CD4-positive, alpha-beta T cell (primary cell): Measurements from ENCODE around the gene SYNGR3. TPM values are rescaled to one million over a fixed set of nuclear protein-coding genes. Genes with fewer than 3 reads are reported as not detected.
A peak's percentile ranks its signal among the peaks of the same experiment; 100 is the strongest.

Source experiments
- ATAC-seq: fragments of 200-7000 bp; cut with Tn5 transposase; one replicate; pipeline ENCODE4 v1.10.0; 2022; ENCODE audit warnings: mild to moderate bottlenecking; ENCODE audit not compliant: poor library complexity
- CTCF ChIA-PET: fragments of 350-600 bp; sonication (Branson Sonifier 250); formaldehyde crosslinking; loops from one replicate; lab custom pipeline; 2021; ENCODE audit warnings: antibody characterized with exemption, inconsistent platforms; lab: Charles Lee
- POLR2A ChIA-PET: fragments of 350-600 bp; sonication (Branson Sonifier 250); formaldehyde crosslinking; loops from one replicate; lab custom pipeline; 2021; ENCODE audit warnings: antibody characterized with exemption, inconsistent platforms; lab: Charles Lee
- DNase-seq, 14 experiments: peaks; one replicate each; pipeline ENCODE4 v3.0.0-alpha.2; 2013 to 2020; ENCODE audit warnings: mixed read lengths in 2 of 14
- H3K27ac ChIP-seq, 2 donors: one replicate each; pipeline versions ENCODE4 v1.5.1 to v1.7.0; 2013; ENCODE audit warnings: low read length in 2 of 2, low read depth in 1 of 2, mild to moderate bottlenecking in 1 of 2
- H3K27me3 ChIP-seq, 2 experiments: 1 replicate in 1 of 2; 2 replicates in 1 of 2; pipeline versions ENCODE4 v1.6.1 to v1.7.0; 2013; ENCODE audit warnings: low read length in 2 of 2, control low read depth in 1 of 2, mild to moderate bottlenecking in 1 of 2, moderate library complexity in 1 of 2; ENCODE audit not compliant: insufficient read depth in 2 of 2, control insufficient read depth in 1 of 2
- H3K36me3 ChIP-seq: one replicate; pipeline ENCODE4 v1.6.1; 2013; ENCODE audit warnings: low read length, control low read depth; ENCODE audit not compliant: insufficient read depth
- H3K4me1 ChIP-seq: one replicate; pipeline ENCODE4 v1.6.1; 2013; ENCODE audit warnings: low read length, control low read depth; ENCODE audit not compliant: insufficient read depth
- H3K4me3 ChIP-seq: one replicate; pipeline ENCODE4 v1.5.1; 2013; ENCODE audit warnings: mild to moderate bottlenecking, low read length, moderate library complexity
- H3K9me3 ChIP-seq, 2 experiments: 1 replicate in 1 of 2; 2 replicates in 1 of 2; pipeline versions ENCODE4 v1.6.1 to v1.7.0; 2013; ENCODE audit warnings: low read length in 2 of 2, mild to moderate bottlenecking in 2 of 2, control low read depth in 1 of 2, moderate library complexity in 1 of 2; ENCODE audit not compliant: control insufficient read depth in 1 of 2, insufficient read depth in 1 of 2
- H3K27ac Mint-ChIP-seq: one replicate; pipeline ENCODE4 v1.8.0; 2020; ENCODE audit warnings: mixed read lengths
- H3K27me3 Mint-ChIP-seq: one replicate; pipeline ENCODE4 v1.8.0; 2021; ENCODE audit warnings: mixed read lengths
- H3K36me3 Mint-ChIP-seq: one replicate; pipeline ENCODE4 v1.8.0; 2021; ENCODE audit warnings: low read depth, mixed read lengths
- H3K4me1 Mint-ChIP-seq: one replicate; pipeline ENCODE4 v1.8.0; 2021; ENCODE audit warnings: low read depth, mixed read lengths
- H3K4me3 Mint-ChIP-seq: one replicate; pipeline ENCODE4 v1.8.0; 2020; ENCODE audit warnings: mild to moderate bottlenecking, mixed read lengths
- H3K9me3 Mint-ChIP-seq: one replicate; pipeline ENCODE4 v1.8.0; 2020; ENCODE audit warnings: mixed read lengths
- intact Hi-C, 2 experiments: fragments of 100-400 bp; cut with DNase I in 1 of 2; cut with micrococcal nuclease in 1 of 2; formaldehyde crosslinking; loops; one replicate each; pipeline versions ENCODE4 v1.15.1 to v1.9.0; 2023 to 2025; cut with DNase I, micrococcal nuclease
- total RNA-seq, 174 experiments: library from RNA in 2 of 174; stranded (reverse) in 2 of 174; gene quantifications; one replicate each; pipeline ENCODE4 v1.2.3 and lab custom pipeline; 2021 to 2026
- TF ChIP-seq, protein P1 (sequence below): fragments of 200-600 bp; IDR thresholded peaks from one replicate; pipeline ENCODE4 v1.8.0; 2022; ENCODE audit warnings: antibody characterized with exemption, mild to moderate bottlenecking

The SYNGR3 gene
- total RNA-seq, 2 experiments from 2014 or later, result 3.8 to 3.9 TPM

- Histone ChIP-seq H3K4me1 (peaks cover 47% of the 10 kb centered on the region), H3K36me3 (peaks cover 12% of the 10 kb centered on the region), H3K9me3 (peaks cover 0 to 19% of the 10 kb centered on the region in 2 experiments), H3K27ac (no peak within 1 kb of the TSS), H3K27me3 (peaks cover 29 to 31% of the 10 kb centered on the region in 2 experiments), H3K4me3 (peak within 1 kb of the TSS; percentile 65)
- ATAC-seq (peak; percentile 60), DNase-seq (peak in 10 of 14 experiments; percentile 48 to 87 (median 60))
- Mint-ChIP-seq H3K9me3 (no peaks in the 10 kb centered on the region), H3K4me1 (peaks cover 23% of the 10 kb centered on the region), H3K27me3 (peaks cover 42% of the 10 kb centered on the region), H3K4me3 (peak within 1 kb of the TSS; percentile 87), H3K27ac (peak within 1 kb of the TSS; percentile 56), H3K36me3 (peaks cover 20% of the 10 kb centered on the region)
- intact Hi-C loops, result no loop called here
- ChIA-PET POLR2A (interaction anchor here (0.6 to 6.8 kb wide), 11 partner anchors 8 to 172 kb away, joined by 3 to 62 read pairs (median 4); partner anchors contain the start of genes PKD1, RPS2, TBL3 and TRAF7), CTCF (interaction anchor here (2.1 kb wide), 1 partner anchor 21 kb away, joined by 8 read pairs; no protein-coding TSS in a partner anchor)
- TF ChIP-seq, protein P1, sequence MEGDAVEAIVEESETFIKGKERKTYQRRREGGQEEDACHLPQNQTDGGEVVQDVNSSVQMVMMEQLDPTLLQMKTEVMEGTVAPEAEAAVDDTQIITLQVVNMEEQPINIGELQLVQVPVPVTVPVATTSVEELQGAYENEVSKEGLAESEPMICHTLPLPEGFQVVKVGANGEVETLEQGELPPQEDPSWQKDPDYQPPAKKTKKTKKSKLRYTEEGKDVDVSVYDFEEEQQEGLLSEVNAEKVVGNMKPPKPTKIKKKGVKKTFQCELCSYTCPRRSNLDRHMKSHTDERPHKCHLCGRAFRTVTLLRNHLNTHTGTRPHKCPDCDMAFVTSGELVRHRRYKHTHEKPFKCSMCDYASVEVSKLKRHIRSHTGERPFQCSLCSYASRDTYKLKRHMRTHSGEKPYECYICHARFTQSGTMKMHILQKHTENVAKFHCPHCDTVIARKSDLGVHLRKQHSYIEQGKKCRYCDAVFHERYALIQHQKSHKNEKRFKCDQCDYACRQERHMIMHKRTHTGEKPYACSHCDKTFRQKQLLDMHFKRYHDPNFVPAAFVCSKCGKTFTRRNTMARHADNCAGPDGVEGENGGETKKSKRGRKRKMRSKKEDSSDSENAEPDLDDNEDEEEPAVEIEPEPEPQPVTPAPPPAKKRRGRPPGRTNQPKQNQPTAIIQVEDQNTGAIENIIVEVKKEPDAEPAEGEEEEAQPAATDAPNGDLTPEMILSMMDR, result peak; percentile 14
Observed at GRCh38 chr16:1983544-1984346, 6.0 kb upstream of the SYNGR3 start, which contains the start of gene GFER. TSS of gene GFER (plus strand) at chr16:1984193. CDS start at chr16:1984219, 26 bp downstream.

GRCh38 chr16:1984347-1985225, 5.2 kb upstream of the SYNGR3 start:
- DNase-seq (peak in 1 of 14 experiments; percentile 51), ATAC-seq (peak; percentile 48)
- Mint-ChIP-seq H3K36me3 (peaks cover 20% of the 10 kb centered on the region), H3K27ac (peak overlapping the region; percentile 56), H3K4me3 (peak overlapping the region; percentile 87), H3K4me1 (peaks cover 30% of the 10 kb centered on the region), H3K9me3 (no peaks in the 10 kb centered on the region), H3K27me3 (peaks cover 50% of the 10 kb centered on the region)
- Histone ChIP-seq H3K4me1 (peaks cover 44% of the 10 kb centered on the region), H3K27ac (no peak overlapping the region), H3K4me3 (peak overlapping the region; percentile 65), H3K27me3 (peaks cover 33 to 35% of the 10 kb centered on the region in 2 experiments), H3K9me3 (peaks cover 0 to 20% of the 10 kb centered on the region in 2 experiments), H3K36me3 (peaks cover 12% of the 10 kb centered on the region)
- POLR2A ChIA-PET, result interaction anchor here (0.6 to 6.8 kb wide), 10 partner anchors 8 to 171 kb away, joined by 3 to 62 read pairs (median 4); partner anchors contain the start of genes PKD1, RPS2, TBL3 and TRAF7
- TF ChIP-seq, protein P1, result no peak
- intact Hi-C loops, result no loop called here
- CTCF ChIA-PET, result interaction anchor here (2.1 kb wide), 1 partner anchor 20 kb away, joined by 8 read pairs; no protein-coding TSS in a partner anchor
